HG03342 (cell line): Measurements from ENCODE around the gene AMPD1.

ENCODE experiments used
- ATAC-seq: cut with Tn5 transposase; IDR thresholded peaks from one replicate; pipeline ENCODE4 v1.9.1; 2021; ENCODE audit warnings: mild to moderate bottlenecking, moderate library complexity; ENCODE audit not compliant: unreplicated experiment

Gene AMPD1

DNA sequence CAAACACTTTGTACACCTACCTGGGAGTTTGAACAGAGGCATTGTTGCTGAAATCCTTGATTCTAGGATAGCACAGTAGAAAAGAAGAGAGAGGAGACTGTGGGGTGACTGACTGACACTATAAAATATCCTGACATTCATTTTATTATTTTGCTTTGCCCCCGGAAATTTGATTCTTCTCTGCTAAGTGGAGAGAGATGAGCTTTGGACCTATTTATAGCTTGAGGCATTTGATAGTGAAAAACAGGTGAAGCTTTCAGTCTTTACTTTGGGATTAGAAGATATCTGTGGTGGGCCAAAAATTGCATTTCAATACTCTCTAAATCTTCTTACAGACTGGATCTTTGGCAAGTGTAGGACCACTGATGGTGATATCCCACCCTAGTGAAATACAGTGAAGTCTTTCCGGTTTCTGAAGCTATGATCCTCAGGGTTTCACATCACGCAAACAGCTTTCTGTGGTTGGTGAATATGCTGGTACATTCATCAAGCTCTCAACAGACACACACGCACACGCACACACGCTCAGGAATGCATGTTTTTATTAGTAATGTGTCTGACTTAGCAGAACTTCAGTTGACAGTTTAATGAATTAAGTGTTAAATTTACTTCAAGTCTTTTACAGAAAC lies at the start of gene AMPD1:
Gene AMPD1 (minus strand): TSS at position 117 of the 629 bp plus-strand sequence. CDS start 75 bp downstream, at position 42.
- no peak for ATAC-seq

DNA sequence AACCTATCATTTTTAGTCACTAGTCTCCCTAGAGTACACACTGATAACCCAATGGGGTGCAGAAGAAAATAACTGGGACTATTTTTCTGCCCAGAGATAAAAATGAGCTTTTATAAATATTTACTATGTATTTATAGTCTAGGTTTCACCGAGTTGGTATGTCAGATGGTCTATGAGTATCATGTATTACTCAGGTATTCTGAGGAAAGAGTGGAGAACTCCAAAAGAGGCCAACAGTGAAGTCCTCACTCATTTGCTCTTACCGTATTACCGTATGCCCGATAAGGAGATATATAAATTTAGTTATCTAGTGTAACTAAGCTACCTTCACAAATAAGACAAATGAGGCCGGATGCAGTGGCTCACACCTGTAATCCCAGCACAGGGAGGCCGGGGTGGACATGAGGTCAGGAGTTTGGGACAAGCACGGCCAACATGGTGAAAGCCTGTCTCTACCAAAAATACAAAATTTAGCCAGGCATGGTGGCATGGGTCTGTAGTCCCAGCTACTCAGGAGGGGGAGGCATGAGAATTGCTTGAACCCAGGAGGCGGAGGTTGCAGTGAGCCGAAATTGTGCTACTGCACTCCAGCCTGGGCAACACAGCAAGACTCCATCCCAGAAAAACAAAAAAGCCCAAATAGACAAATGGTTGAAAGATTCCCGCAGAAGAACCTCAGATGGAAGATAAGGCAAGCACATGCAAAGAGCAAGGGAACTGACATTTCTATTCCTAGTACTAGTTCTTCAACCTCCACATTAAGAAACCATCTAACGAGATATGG lies 46.8 kb upstream of the AMPD1 start:
- ATAC-seq = no peak

- ATAC-seq = no peak
These were observed 45.0 kb upstream of the AMPD1 start for GRCh38 chr1:114740331-114740730.

DNA sequence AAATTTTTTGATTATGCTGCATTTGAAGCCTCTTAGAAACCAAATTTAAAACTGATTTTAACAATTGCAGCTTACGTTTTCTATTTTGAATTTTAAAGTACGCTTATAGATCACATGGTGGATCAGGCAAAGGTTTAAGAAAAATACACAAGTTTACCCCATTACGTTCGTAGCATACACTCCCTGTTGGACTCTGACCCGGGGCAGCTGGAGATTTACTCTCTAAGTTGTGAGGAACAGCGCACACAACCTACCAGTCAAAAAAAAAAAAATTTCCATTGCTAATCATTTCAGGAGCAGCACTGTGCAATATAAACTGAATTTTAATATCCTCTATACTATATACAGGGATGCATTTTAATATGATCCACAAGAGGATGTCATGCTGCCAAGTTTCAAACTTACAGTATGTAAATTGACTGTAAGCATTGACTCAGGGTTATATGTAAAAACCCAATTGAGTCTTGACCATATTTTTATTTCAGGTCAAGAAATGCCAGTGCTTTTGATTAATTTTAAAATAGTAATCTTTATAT lies 42.0 kb upstream of the AMPD1 start:
- no peak for ATAC-seq

DNA sequence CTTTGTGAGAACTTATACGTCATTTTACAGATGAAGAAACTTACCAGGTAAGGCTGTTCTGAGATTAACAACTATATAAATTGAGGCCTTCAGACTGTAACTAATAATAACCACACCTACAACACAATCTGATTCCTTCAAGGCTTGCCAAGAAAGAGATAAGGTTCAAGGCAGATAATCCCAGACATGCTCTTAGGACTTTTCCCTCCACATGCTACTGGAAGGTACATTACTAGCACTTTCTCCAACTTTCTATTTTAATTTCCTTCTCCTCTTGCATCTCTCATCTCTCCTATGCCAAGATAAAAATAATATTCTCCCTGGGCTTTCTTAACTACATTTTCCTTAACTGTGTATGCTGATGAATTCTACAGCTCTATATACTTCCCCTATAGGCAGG lies 40.1 kb upstream of the AMPD1 start:
- no peak for ATAC-seq

DNA sequence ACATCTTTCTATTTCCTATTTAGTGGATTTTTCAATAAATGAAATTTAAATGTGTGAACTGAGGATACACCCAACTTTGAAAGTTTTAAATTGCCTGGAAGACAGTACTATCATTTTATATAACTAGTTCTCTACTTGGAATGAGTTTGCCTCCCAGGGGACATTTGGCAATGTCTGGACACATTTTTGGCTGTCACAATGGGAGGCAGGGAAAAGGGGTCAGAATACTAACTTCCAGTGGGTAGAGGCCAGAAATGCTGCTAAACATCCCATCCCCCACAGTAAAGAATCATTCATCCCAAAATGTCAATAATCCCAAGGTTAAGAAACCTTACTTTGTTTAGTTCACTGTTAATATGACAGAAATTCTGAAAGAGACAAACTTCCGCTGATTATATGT lies 34.4 kb upstream of the AMPD1 start:
- ATAC-seq = no peak

GRCh38 chr1:114728553-114728952 lies 33.2 kb upstream of the AMPD1 start:
- ATAC-seq = no peak

- no peak for ATAC-seq
These were observed 29.9 kb upstream of the AMPD1 start for GRCh38 chr1:114725230-114725629.

DNA sequence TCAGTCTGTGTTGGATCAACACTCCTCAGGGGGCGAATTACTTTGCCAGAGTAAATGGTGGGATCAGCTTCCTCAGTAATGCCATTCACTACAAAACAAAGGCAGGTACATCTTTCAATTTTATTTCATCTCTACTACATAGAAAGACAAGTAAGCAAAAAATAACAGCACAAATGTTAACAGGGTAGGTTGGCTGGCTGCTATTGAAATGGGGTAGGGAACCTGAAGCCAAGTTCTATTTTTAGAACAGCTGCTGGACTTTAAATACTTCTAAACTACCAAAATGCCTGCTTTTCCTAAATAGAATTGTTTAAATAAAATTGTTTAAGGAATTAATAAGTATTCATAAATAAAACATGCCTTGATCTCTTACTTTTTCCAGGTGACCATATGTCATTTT lies 28.6 kb upstream of the AMPD1 start:
- no peak for ATAC-seq

- ATAC-seq = no peak
These were observed 28.1 kb upstream of the AMPD1 start for GRCh38 chr1:114723457-114723856.

- no peak for ATAC-seq
These were observed 25.1 kb upstream of the AMPD1 start for GRCh38 chr1:114720492-114720891.

DNA sequence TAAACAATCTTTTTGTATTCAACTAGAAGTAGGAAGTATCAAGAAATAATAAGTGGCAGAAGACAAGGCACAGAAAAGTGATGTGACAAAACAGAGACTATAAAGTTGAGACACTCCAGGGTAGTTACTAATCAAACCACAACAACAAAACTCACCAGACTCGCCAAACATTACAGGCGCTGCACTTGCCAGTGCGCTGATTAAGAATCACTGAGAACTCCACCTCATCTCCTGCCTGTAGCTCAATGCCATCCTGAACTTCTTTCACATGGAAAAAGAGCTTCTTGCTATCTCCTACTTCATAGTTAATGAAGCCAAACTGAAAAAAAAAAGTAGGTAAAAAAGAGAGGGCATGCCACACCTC lies 24.1 kb upstream of the AMPD1 start:
- no peak for ATAC-seq

- ATAC-seq = no peak
These were observed 23.5 kb upstream of the AMPD1 start for GRCh38 chr1:114718661-114719423.

- peak; percentile 95 for ATAC-seq
These were observed 21.2 kb upstream of the AMPD1 start, which contains the start of gene NRAS for GRCh38 chr1:114716304-114717170. NRAS (minus strand) TSS chr1:114716771; CDS start chr1:114716160, 611 bp downstream.

- peak; percentile 12 for ATAC-seq
These were observed 20.6 kb upstream of the AMPD1 start for GRCh38 chr1:114715952-114716303.

DNA sequence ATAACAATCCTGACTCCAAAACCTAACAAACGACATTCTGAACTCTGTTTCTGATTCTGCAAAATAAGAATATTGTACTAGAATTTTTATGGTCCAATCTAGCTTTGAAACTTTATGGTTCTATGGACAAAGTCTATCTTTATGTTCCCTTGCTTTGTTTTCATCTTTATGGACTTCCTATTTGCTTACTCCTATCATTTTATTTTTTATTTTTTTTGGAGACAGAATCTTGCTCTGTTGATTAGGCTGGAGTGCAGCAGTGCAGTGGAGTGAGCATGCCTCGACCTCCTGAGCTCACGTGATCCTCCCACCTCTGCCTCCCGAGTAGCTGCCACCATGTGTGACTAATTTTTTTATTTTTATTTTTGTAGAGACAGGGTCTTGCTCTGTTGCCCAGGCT lies 17.6 kb upstream of the AMPD1 start:
- no peak for ATAC-seq

GRCh38 chr1:114710360-114710759 lies 15.0 kb upstream of the AMPD1 start:
- ATAC-seq = no peak

DNA sequence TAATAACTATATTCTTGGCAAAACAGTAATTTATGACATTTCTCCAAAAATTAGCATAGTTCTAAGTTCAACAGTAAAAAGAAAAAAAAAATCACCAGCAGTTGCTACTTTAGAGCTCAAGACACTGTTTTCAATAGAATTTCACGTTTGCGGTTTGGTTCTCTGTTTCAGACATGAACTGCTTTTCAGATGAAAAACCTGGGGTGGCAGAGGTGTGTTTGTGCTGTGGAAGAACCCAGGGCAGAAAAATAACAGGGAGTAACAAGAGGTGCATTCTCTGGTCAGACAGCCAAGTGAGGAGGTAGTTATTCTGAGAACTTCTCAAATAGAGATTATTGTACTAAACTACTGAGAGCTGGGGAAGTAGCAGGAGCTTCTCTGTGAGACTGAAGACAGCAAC lies 12.3 kb upstream of the AMPD1 start:
- ATAC-seq = no peak

DNA sequence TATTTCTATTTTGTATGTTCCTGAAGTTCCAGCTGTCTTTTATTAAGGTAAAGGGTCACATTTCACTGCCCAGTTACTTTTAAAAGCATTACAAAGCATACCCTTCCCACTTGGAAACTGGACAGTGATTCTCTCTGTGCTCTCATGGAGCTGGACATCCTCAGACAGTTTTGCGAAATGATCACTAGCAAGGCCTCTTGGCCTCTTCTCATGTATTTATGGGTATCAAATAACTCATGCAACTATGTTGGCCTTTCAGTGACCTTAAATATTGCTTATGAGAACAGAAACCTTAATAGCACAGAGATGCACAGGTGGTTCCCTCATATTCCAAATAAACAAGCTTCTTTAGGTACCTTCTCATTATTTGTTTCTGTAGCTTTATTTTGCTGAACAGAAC lies 7.9 kb upstream of the AMPD1 start:
- ATAC-seq = no peak

DNA sequence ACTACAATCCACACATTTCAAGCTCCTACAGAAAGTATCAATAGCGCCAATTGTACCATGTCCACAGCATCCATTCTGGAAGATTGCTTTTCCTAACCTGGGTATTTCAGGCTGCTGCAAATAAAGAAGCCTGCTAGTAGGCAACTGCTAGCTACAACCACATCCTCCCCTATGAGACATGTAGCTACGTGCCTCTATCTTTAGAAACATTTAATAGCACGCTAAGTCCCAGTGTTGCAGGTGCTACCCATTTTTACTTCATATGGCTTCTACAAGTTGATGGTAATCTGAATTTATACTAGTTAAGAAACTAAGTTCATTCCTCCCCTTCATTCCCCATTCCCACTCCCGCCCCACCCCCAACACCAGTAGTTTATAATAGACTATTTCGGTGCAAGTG lies 7.4 kb upstream of the AMPD1 start:
- no peak for ATAC-seq

- ATAC-seq = no peak
These were observed 6.6 kb upstream of the AMPD1 start for GRCh38 chr1:114701931-114702330.
